Bronchial epithelial cell (primary cell): ENCODE measurements around the gene LGI4. TPM values are rescaled to one million over a fixed set of nuclear protein-coding genes. Genes with fewer than 3 reads are reported as not detected.

Experiments
- DNase-seq: peaks from one replicate; pipeline ENCODE4 v3.0.0-alpha.2; 2010; ENCODE audit warnings: low read depth
- FAIRE-seq: peaks from 2 replicates; lab custom pipeline; 2011; peaks lifted over from hg19 to GRCh38; lab: Jason Lieb, UNC
- H3K27me3 ChIP-seq: 2 replicates; pipeline ENCODE4 v1.5.1; 2011; ENCODE audit warnings: low read length; ENCODE audit not compliant: control insufficient read depth, insufficient read depth
- H3K36me3 ChIP-seq: 2 replicates; pipeline ENCODE4 v1.5.1; 2011; ENCODE audit warnings: low read length; ENCODE audit not compliant: control insufficient read depth, insufficient read depth
- H3K4me3 ChIP-seq: 2 replicates; pipeline ENCODE4 v1.5.1; 2011; ENCODE audit warnings: mild to moderate bottlenecking, low read depth, low read length, control low read depth
- CTCF ChIP-seq: IDR thresholded peaks from 2 replicates; pipeline ENCODE4 v1.5.1; 2011; ENCODE audit warnings: mild to moderate bottlenecking, moderate library complexity, low read length, control low read depth, inconsistent platforms; ENCODE audit not compliant: insufficient read depth, severe bottlenecking
- total RNA-seq: library from RNA; depleted of rRNA; stranded (reverse); fragments of >200 nt; gene quantifications from 2 replicates; pipeline ENCODE4 v1.2.1, GENCODE V29; 2014

Gene LGI4
- total RNA-seq, 1 donor from 2014 or later: not detected

GRCh38 chr19:35083691-35084508, 51.0 kb downstream of the LGI4 start:
- FAIRE-seq (no peak), DNase-seq (no peak)
- no peaks in the 10 kb centered on the region for H3K27me3 ChIP-seq
- TF ChIP-seq CTCF: no peak
- H3K4me3 ChIP-seq: no peak overlapping the region
- no peaks in the 10 kb centered on the region for H3K36me3 ChIP-seq

- no peaks in the 10 kb centered on the region for H3K36me3 ChIP-seq
- DNase-seq (no peak), FAIRE-seq (no peak)
- no peaks in the 10 kb centered on the region for H3K27me3 ChIP-seq
- TF ChIP-seq CTCF: no peak
- no peak overlapping the region for H3K4me3 ChIP-seq
Observed at GRCh38 chr19:35081201-35081600, 53.7 kb downstream of the LGI4 start.

- no peaks in the 10 kb centered on the region for H3K36me3 ChIP-seq
- FAIRE-seq (no peak), DNase-seq (no peak)
- no peaks in the 10 kb centered on the region for H3K27me3 ChIP-seq
- H3K4me3 ChIP-seq: no peak overlapping the region
- no peak for TF ChIP-seq CTCF
Observed at GRCh38 chr19:35080613-35081170, 54.2 kb downstream of the LGI4 start.

GRCh38 chr19:35079826-35080225, 55.0 kb downstream of the LGI4 start:
- Histone ChIP-seq H3K27me3 (no peaks in the 10 kb centered on the region), H3K4me3 (no peak overlapping the region), H3K36me3 (no peaks in the 10 kb centered on the region)
- FAIRE-seq: no peak
- TF ChIP-seq CTCF: no peak
- DNase-seq: no peak

GRCh38 chr19:35077411-35078223, 57.2 kb downstream of the LGI4 start:
- DNase-seq (no peak), FAIRE-seq (no peak)
- no peaks in the 10 kb centered on the region for H3K27me3 ChIP-seq
- H3K4me3 ChIP-seq: no peak overlapping the region
- H3K36me3 ChIP-seq: no peaks in the 10 kb centered on the region
- TF ChIP-seq CTCF: no peak
